ENCODE measurements around the gene KRT9.

DNA sequence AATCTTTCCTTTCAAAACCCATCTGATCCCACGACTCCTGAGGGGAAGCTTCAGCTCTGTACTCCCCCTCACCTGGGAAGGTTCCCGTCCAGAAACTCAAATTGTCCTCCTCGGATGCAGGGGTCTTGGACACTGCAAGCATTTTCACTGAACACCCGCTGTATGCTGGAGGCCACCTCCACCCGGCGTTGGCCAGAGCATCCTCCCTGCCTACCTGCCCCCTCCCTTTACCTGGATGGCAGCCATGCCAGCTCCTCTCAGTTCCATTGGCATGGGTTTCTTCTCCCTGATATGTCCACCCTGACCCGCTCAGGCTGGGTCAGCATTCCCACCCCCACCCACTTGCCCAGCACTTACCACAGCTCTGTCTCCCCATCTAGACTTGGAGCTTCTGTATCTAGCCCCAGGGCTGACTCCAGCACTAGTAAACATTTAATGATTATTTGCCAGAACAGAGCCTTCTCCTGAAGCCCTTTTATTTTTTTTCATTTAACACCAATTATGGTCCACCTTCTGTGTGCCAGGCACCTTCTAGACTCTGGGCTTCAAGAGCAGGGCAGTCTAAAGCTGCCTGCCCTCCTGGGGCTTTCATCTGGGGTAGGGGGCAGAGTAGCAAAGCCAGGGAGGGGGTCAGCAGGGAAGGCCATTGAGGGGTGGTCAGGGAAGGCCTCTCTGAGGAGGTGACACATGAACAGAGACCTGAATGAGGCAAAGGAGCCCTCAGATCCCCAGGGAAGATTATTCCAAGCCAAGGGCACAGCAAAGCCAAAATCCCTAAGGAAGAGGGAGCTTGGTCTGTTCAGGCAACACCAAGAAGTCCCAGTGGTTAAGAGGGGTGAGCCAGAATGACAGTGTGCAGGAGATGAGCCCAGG lies 34.9 kb downstream of the KRT9 start:
- TF ChIP-seq, protein P1, sequence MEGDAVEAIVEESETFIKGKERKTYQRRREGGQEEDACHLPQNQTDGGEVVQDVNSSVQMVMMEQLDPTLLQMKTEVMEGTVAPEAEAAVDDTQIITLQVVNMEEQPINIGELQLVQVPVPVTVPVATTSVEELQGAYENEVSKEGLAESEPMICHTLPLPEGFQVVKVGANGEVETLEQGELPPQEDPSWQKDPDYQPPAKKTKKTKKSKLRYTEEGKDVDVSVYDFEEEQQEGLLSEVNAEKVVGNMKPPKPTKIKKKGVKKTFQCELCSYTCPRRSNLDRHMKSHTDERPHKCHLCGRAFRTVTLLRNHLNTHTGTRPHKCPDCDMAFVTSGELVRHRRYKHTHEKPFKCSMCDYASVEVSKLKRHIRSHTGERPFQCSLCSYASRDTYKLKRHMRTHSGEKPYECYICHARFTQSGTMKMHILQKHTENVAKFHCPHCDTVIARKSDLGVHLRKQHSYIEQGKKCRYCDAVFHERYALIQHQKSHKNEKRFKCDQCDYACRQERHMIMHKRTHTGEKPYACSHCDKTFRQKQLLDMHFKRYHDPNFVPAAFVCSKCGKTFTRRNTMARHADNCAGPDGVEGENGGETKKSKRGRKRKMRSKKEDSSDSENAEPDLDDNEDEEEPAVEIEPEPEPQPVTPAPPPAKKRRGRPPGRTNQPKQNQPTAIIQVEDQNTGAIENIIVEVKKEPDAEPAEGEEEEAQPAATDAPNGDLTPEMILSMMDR (IDR thresholded peaks at IDR 0.05): no peak
- TF ChIP-seq POLR2A (IDR thresholded peaks at IDR 0.05): no peak

Measured in adrenal gland (tissue), 5 donors.